DOHH2 (cell line): ENCODE data around the gene PDE4D.

Source experiments
- EZH2phosphoT487 ChIP-seq: fragments of 200-600 bp; sonication (generic); IDR thresholded peaks from 2 replicates; pipeline ENCODE4 v1.6.1; 2017; ENCODE audit warnings: borderline replicate concordance, mild to moderate bottlenecking, antibody characterized with exemption, low read length, moderate library complexity, mixed read lengths
- TF ChIP-seq, protein P1 (sequence below): fragments of 200-600 bp; sonication (generic); IDR thresholded peaks from one replicate; pipeline ENCODE4 v1.5.1; 2014; ENCODE audit warnings: antibody characterized with exemption, mild to moderate bottlenecking, low read depth, low read length; ENCODE audit not compliant: poor library complexity, severe bottlenecking

DNA sequence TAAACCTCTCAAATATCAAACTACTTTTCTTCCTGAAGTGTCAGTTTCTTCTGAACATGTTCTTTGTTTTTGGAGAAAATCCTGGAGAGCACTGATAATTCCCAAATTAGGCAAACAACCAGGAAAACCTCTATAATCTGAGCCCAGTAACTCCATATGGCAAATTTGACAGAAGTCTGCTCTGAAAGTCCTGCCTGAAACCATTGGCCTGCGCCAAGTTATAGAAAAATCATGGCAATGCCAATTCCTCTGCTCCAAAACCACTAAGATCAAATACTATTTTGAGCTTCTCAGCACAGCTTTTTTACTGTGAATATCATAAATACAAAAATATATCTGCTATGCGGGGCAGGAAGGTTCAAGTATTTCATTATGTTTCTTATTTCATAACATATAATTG, 45.9 kb downstream of the PDE4D start:
- TF ChIP-seq, protein P1, sequence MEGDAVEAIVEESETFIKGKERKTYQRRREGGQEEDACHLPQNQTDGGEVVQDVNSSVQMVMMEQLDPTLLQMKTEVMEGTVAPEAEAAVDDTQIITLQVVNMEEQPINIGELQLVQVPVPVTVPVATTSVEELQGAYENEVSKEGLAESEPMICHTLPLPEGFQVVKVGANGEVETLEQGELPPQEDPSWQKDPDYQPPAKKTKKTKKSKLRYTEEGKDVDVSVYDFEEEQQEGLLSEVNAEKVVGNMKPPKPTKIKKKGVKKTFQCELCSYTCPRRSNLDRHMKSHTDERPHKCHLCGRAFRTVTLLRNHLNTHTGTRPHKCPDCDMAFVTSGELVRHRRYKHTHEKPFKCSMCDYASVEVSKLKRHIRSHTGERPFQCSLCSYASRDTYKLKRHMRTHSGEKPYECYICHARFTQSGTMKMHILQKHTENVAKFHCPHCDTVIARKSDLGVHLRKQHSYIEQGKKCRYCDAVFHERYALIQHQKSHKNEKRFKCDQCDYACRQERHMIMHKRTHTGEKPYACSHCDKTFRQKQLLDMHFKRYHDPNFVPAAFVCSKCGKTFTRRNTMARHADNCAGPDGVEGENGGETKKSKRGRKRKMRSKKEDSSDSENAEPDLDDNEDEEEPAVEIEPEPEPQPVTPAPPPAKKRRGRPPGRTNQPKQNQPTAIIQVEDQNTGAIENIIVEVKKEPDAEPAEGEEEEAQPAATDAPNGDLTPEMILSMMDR, result no peak
- TF ChIP-seq EZH2phosphoT487, result no peak
